GF-D8 (cell line): ENCODE results near the gene NMRAL1.
A peak's percentile ranks its signal among the peaks of the same experiment; 100 is the strongest.

Experiments
- DNase-seq: peaks from one replicate; lab custom pipeline; 2025; lab: John Stamatoyannopoulos, UW

NMRAL1 gene

GRCh38 chr16:4426021-4426684 lies 48.3 kb downstream of the NMRAL1 start:
- no peak for DNase-seq

GRCh38 chr16:4425378-4426020 lies 48.9 kb downstream of the NMRAL1 start, which contains the start of gene DNAJA3:
Gene DNAJA3 (plus strand): TSS chr16:4425868. CDS start chr16:4425882, 14 bp downstream.
- peak; percentile 89 for DNase-seq

GRCh38 chr16:4420505-4421105 lies 53.8 kb downstream of the NMRAL1 start:
- DNase-seq = peak; percentile 10

GRCh38 chr16:4419402-4419959 lies 54.9 kb downstream of the NMRAL1 start:
- no peak for DNase-seq

GRCh38 chr16:4416200-4417032 lies 58.0 kb downstream of the NMRAL1 start, which contains the start of gene CORO7:
Gene CORO7 (minus strand): TSS chr16:4416596. CDS start chr16:4416518, 78 bp downstream.
- DNase-seq = peak; percentile 71

- peak; percentile 85 for DNase-seq
Measured at GRCh38 chr16:4415538-4416199, 58.8 kb downstream of the NMRAL1 start.

- DNase-seq = no peak
Measured at GRCh38 chr16:4414187-4414917, 60.1 kb downstream of the NMRAL1 start.

GRCh38 chr16:4412854-4413253 lies 61.6 kb downstream of the NMRAL1 start:
- DNase-seq = no peak

- no peak for DNase-seq
Measured at GRCh38 chr16:4412159-4412558, 62.3 kb downstream of the NMRAL1 start.
